ENCODE measurements around the gene BSN. TPM values are rescaled to one million over a fixed set of nuclear protein-coding genes. Genes with fewer than 3 reads are reported as not detected.

BSN gene
- total RNA-seq, 4 donors from 2014 or later, result 0.37 to 0.81 (median 0.73) TPM

GRCh38 chr3:49618412-49618811 lies 64.1 kb downstream of the BSN start:
- H3K27ac ChIP-seq, result no peak overlapping the region
- H3K9me3 ChIP-seq, result no peaks in the 10 kb centered on the region
- TF ChIP-seq POLR2AphosphoS5 (IDR thresholded peaks at IDR 0.05), result no peak
- no peak for TF ChIP-seq POLR2A (IDR thresholded peaks at IDR 0.05)
- no peak for TF ChIP-seq EP300 (IDR thresholded peaks at IDR 0.05)
- no peak for TF ChIP-seq CTCF (IDR thresholded peaks at IDR 0.05)
- no peak for ATAC-seq
- no peaks in the 10 kb centered on the region for H3K4me1 ChIP-seq
- WGBS, 2 donors (ENCODE audit: low coverage in 1 of 2), result 25 to 46% methylated on average over 3 to 4 of the region's 4 CpGs
- no peak overlapping the region for H3K4me3 ChIP-seq
- no peaks in the 10 kb centered on the region for H3K27me3 ChIP-seq
- no peaks in the 10 kb centered on the region for H3K36me3 ChIP-seq

GRCh38 chr3:49619649-49620048 lies 65.4 kb downstream of the BSN start:
- Histone ChIP-seq H3K4me3 (no peak overlapping the region), H3K9me3 (no peaks in the 10 kb centered on the region), H3K4me1 (no peaks in the 10 kb centered on the region), H3K27ac (no peak overlapping the region), H3K36me3 (no peaks in the 10 kb centered on the region), H3K27me3 (no peaks in the 10 kb centered on the region)
- WGBS, 2 donors (ENCODE audit: low coverage in 1 of 2), result 90 to 93% methylated on average over 2 to 3 of the region's 5 CpGs
- no peak for ATAC-seq
- no peak for TF ChIP-seq EP300 (IDR thresholded peaks at IDR 0.05)
- no peak for TF ChIP-seq CTCF (IDR thresholded peaks at IDR 0.05)
- no peak for TF ChIP-seq POLR2A (IDR thresholded peaks at IDR 0.05)
- no peak for TF ChIP-seq POLR2AphosphoS5 (IDR thresholded peaks at IDR 0.05)

- H3K36me3 ChIP-seq, result peaks cover 0 to 4% of the 10 kb centered on the region in 2 donors
- no peak overlapping the region for H3K4me3 ChIP-seq
- H3K4me1 ChIP-seq, result no peaks in the 10 kb centered on the region
- no peak for TF ChIP-seq EP300 (IDR thresholded peaks at IDR 0.05)
- H3K27ac ChIP-seq, result no peak overlapping the region
- 78 to 86% methylated on average over 1 to 4 of the region's 8 CpGs for WGBS, 2 donors (ENCODE audit: low coverage in 1 of 2)
- ATAC-seq, result no peak
- no peaks in the 10 kb centered on the region for H3K27me3 ChIP-seq
- H3K9me3 ChIP-seq, result no peaks in the 10 kb centered on the region
Measured at GRCh38 chr3:49620728-49621127, 66.5 kb downstream of the BSN start.

GRCh38 chr3:49623071-49623470 lies 68.8 kb downstream of the BSN start:
- peaks cover 0 to 12% of the 10 kb centered on the region in 2 donors for H3K36me3 ChIP-seq
- H3K9me3 ChIP-seq, result no peaks in the 10 kb centered on the region
- H3K27me3 ChIP-seq, result no peaks in the 10 kb centered on the region
- H3K4me1 ChIP-seq, result no peaks in the 10 kb centered on the region
- 100% methylated on average over 1 of the region's 1 CpG for WGBS, 2 donors (ENCODE audit: low coverage in 1 of 2)
- no peak for TF ChIP-seq POLR2A (IDR thresholded peaks at IDR 0.05)
- no peak for TF ChIP-seq POLR2AphosphoS5 (IDR thresholded peaks at IDR 0.05)
- no peak for TF ChIP-seq CTCF (IDR thresholded peaks at IDR 0.05)
- TF ChIP-seq EP300 (IDR thresholded peaks at IDR 0.05), result no peak
- H3K27ac ChIP-seq, result no peak overlapping the region
- no peak overlapping the region for H3K4me3 ChIP-seq
- no peak for ATAC-seq

- no peak for ATAC-seq
- Histone ChIP-seq H3K27ac (no peak overlapping the region), H3K27me3 (no peaks in the 10 kb centered on the region), H3K9me3 (no peaks in the 10 kb centered on the region), H3K4me1 (no peaks in the 10 kb centered on the region), H3K36me3 (peaks cover 0 to 12% of the 10 kb centered on the region in 2 donors), H3K4me3 (no peak overlapping the region)
- WGBS, 2 donors (ENCODE audit: low coverage in 1 of 2), result 100% methylated on average over 3 of the region's 13 CpGs; no CpG with 5 or more reads in 1 of the 2 donors
- TF ChIP-seq EP300 (IDR thresholded peaks at IDR 0.05) (no peak), CTCF (IDR thresholded peaks at IDR 0.05) (no peak), POLR2AphosphoS5 (IDR thresholded peaks at IDR 0.05) (no peak), POLR2A (IDR thresholded peaks at IDR 0.05) (no peak)
Measured at GRCh38 chr3:49625071-49625470, 70.8 kb downstream of the BSN start.

All from gastroesophageal sphincter (tissue), 4 donors.